HEK293T (cell line): ENCODE measurements around the gene CDH2.

ENCODE experiments used
- CTCF ChIA-PET: fragments of 350-600 bp; formaldehyde crosslinking; extraction: SDS; loops from one replicate; lab custom pipeline; 2021; ENCODE audit warnings: antibody characterized with exemption, inconsistent platforms; lab: Yijun Ruan, JAX
- POLR2A ChIA-PET: fragments of 350-600 bp; formaldehyde crosslinking; extraction: SDS; loops from one replicate; lab custom pipeline; 2020; ENCODE audit warnings: antibody characterized with exemption, inconsistent platforms; lab: Yijun Ruan, JAX
- DNase-seq: peaks from one replicate; pipeline ENCODE4 v3.0.0; 2012; ENCODE audit warnings: mixed read lengths; ENCODE audit errors: extremely low spot score
- ARNT ChIP-seq: fragments of 450-650 bp; IDR thresholded peaks from 2 replicates; pipeline ENCODE4 v1.6.1; 2017; ENCODE audit warnings: mild to moderate bottlenecking
- BHLHE40 ChIP-seq: fragments of 450-650 bp; IDR thresholded peaks from 2 replicates; pipeline ENCODE4 v1.6.1; 2016; ENCODE audit warnings: mild to moderate bottlenecking, moderate library complexity, borderline replicate concordance
- CTBP1 ChIP-seq: fragments of 450-650 bp; IDR thresholded peaks from 2 replicates; pipeline ENCODE4 v1.6.1; 2016; ENCODE audit warnings: borderline replicate concordance
- ELF4 ChIP-seq: fragments of 450-650 bp; IDR thresholded peaks from 2 replicates; pipeline ENCODE4 v1.6.1; 2017; ENCODE audit warnings: antibody characterized with exemption
- FOXA1 ChIP-seq: fragments of 450-650 bp; IDR thresholded peaks from 2 replicates; pipeline ENCODE4 v1.6.1; 2016; ENCODE audit warnings: mild to moderate bottlenecking
- FOXK2 ChIP-seq: fragments of 450-650 bp; IDR thresholded peaks from 2 replicates; pipeline ENCODE4 v1.6.1; 2016; ENCODE audit warnings: mild to moderate bottlenecking
- FOXM1 ChIP-seq: fragments of 450-650 bp; IDR thresholded peaks from 2 replicates; pipeline ENCODE4 v1.6.1; 2017; ENCODE audit warnings: mild to moderate bottlenecking, borderline replicate concordance
- HDGF ChIP-seq: fragments of 450-650 bp; IDR thresholded peaks from 2 replicates; pipeline ENCODE4 v1.6.1; 2017; ENCODE audit warnings: antibody characterized with exemption, borderline replicate concordance
- L3MBTL2 ChIP-seq: fragments of 450-650 bp; conservative IDR thresholded peaks from 2 replicates; pipeline ENCODE4 v1.6.1; 2016; ENCODE audit warnings: mild to moderate bottlenecking
- LEF1 ChIP-seq: fragments of 450-650 bp; IDR thresholded peaks from 2 replicates; pipeline ENCODE4 v1.6.1; 2017; ENCODE audit warnings: mild to moderate bottlenecking, borderline replicate concordance
- NFRKB ChIP-seq: fragments of 450-650 bp; IDR thresholded peaks from 2 replicates; pipeline ENCODE4 v1.6.1; 2016; ENCODE audit warnings: mild to moderate bottlenecking, moderate library complexity
- SP1 ChIP-seq: fragments of 450-650 bp; IDR thresholded peaks from 2 replicates; pipeline ENCODE4 v1.6.1; 2017
- SUZ12 ChIP-seq: fragments of 450-650 bp; IDR thresholded peaks from 2 replicates; pipeline ENCODE4 v1.6.1; 2016; ENCODE audit warnings: mild to moderate bottlenecking
- TARDBP ChIP-seq: fragments of 450-650 bp; IDR thresholded peaks from 2 replicates; pipeline ENCODE4 v1.6.1; 2016
- ZNF384 ChIP-seq: fragments of 450-650 bp; IDR thresholded peaks from 2 replicates; pipeline ENCODE4 v1.6.1; 2016
- TF ChIP-seq, protein P1 (sequence below): fragments of 450-650 bp; IDR thresholded peaks from 2 replicates; pipeline ENCODE4 v1.6.1; 2016

Gene CDH2

DNA sequence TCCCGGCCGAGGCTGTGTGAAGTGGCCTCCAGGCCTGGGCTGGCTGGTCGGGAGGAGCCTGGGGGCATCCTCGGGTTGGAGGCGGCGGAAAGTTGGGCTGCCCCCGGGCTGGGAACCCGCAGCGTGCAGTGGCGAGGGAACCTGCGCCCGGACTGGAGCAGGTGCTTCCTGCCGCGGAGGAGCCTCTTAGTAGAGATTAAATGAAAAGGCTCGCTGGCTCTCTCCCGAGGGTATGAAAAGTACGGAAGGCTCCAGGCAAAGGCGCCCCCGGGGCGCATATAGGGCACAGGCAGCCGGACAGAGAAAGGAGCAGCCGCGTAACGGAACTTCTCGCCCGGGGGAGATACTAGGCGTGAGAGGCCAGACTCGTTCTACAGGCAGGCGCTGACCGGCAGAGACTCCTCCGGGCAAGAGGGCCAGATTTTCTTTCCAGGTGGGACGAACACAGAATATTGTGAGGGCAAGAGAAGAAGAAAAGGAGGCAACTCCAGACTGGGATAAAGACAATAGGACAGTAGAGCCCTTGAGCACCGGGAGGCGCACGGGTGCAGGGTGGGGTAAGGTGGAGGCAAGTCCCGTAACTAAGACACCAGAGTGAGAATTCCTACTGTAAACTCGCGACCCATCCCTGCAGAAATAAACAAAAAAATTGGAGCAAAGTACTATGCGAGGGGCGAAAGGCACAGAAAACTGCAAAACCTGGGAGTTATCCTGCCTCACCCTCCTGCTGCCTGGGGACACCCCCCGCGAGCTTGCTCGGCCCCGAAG is 816 bp downstream of the CDH2 start:
- CTCF ChIA-PET, result no interaction called here
- POLR2A ChIA-PET, result interaction anchor here (0.7 to 1.5 kb wide), 3 partner anchors 68 to 162 kb away, joined by 3 read pairs; no protein-coding TSS in a partner anchor
- DNase-seq, result peak; percentile 38
- no peak for TF ChIP-seq ZNF384
- TF ChIP-seq FOXA1, result no peak
- no peak for TF ChIP-seq LEF1
- TF ChIP-seq SP1, result no peak
- no peak for TF ChIP-seq TARDBP
- TF ChIP-seq L3MBTL2, result peak; percentile 44; the same call in 1 of the 2 replicates
- TF ChIP-seq, protein P1, sequence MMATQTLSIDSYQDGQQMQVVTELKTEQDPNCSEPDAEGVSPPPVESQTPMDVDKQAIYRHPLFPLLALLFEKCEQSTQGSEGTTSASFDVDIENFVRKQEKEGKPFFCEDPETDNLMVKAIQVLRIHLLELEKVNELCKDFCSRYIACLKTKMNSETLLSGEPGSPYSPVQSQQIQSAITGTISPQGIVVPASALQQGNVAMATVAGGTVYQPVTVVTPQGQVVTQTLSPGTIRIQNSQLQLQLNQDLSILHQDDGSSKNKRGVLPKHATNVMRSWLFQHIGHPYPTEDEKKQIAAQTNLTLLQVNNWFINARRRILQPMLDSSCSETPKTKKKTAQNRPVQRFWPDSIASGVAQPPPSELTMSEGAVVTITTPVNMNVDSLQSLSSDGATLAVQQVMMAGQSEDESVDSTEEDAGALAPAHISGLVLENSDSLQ, result no peak

DNA sequence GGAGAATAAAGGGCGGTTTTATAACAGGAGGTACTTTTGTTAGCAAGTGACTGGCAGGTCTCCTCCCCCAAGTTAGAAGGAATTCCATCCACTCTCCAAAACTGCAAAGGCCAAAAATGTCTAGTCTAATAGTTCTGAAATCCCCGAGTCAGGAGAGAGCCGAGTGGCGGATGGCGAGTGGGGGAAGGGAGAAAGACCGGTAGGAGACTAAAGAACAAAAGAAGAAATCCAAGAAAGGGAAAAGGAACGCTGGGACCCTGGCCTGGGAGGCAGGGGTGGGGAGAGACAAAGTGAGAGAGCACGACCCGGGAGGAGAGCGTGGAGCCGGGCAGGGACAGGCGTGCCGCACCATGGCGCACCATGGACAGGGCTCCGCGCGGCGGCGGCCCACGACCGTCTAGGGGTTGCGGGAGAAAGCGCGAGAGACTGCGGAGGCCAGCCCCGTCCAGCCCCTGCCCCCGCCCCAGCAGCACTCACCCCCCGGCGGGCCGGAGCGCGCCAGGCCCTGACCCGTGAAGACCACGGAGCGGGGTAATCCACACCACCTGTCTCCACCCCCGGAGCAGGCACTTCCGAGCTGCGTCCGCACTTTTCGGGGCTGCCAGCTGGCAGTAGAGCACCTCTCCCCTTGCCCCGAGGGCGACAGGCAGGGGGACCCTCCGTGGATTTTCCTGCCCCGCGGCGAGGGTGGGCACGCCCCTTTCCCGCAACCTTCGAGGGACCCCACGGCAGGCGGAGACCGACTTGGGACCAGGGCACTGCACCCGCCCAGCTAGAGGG is 1.6 kb downstream of the CDH2 start:
- POLR2A ChIA-PET, result no interaction called here
- CTCF ChIA-PET, result no interaction called here
- DNase-seq, result peak; percentile 40
- TF ChIP-seq TARDBP (no peak), HDGF (no peak), ZNF384 (no peak), LEF1 (no peak)
- TF ChIP-seq, protein P1, result peak; percentile 79

DNA sequence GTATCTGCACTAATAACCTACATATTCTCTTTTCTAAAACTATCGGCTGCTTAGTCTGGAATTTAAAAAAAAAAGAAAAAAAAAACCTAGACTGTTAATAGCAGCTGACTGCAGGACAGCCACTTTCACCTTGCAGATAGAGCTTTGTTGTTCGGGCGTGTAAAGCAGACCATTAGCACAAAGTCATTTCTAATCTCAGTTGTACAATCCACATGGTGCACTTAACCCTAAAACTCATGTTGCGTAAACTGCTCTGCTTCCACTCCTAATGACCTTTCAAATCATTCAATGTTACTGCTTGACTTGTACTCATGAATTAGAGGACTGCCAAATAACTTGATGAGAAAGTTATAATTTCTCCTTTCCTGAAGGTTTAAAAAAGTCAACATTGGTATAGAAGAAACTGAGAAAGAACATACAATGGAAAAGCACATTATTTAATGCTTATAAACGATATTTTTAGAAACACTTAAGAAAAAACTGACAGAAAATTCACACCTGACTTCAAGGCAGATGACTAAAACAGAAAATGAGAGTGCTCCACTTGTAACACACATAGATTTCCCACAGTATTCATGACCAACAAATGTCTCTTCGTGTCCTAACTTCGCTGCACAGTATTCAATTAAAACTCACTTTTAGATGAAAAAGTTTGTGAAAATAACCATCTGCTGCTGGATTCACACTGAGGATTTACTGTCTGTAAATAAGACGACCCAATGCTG is 2.6 kb downstream of the CDH2 start:
- DNase-seq, result no peak
- TF ChIP-seq TARDBP (no peak), ZNF384 (peak; percentile 67), ELF4 (no peak), FOXA1 (no peak), SP1 (no peak), LEF1 (no peak), FOXK2 (no peak), ARNT (no peak), FOXM1 (no peak), L3MBTL2 (no peak), BHLHE40 (no peak), HDGF (no peak)
- TF ChIP-seq, protein P1, result peak; percentile 44
- CTCF ChIA-PET, result interaction anchor here (0.6 kb wide), 2 partner anchors 41 to 324 kb away, joined by 3 to 4 read pairs; no protein-coding TSS in a partner anchor
- POLR2A ChIA-PET, result interaction anchor here (0.7 kb wide), 1 partner anchor 15 kb away, joined by 3 read pairs; no protein-coding TSS in a partner anchor

DNA sequence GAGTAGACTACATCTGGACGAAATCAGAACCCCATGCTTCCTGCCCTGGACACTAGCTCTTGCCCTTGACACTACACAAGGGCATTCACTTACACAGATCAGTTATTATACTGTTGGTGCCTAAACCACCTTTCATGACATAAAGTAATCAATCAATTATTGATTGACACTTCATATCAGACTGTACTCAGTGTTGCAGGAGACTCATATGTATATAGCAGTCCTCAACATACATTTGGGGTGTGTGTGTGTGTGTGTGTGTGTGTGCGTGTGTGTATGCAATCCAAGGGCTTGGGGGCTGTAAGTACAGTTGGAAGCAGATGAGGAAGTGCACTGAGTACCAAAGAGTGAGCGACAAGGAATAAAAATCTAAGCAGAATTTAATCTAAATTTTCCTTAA is 5.1 kb downstream of the CDH2 start:
- no peak for DNase-seq
- CTCF ChIA-PET, result no interaction called here
- POLR2A ChIA-PET, result no interaction called here
- TF ChIP-seq CTBP1 (no peak), SP1 (no peak)
- TF ChIP-seq, protein P1, result peak; percentile 90

DNA sequence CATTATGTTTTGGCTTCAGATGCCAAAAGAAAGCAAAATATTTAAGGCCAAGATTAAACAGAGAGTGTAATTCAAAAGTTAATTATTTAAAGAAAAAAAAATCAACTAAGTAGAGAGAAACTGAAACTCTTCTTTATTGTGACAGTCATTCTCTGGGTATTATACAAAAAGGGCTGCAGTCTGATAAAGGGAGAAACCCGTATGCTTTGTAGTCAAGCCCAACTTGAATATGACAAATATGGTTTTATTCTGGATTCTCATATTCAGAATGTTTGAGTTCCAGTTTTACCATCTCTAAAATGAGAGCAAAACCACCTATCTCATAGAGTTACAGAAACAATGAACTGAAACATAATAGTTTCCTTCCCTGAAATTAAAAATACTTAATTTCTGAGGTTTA is 8.2 kb downstream of the CDH2 start:
- DNase-seq, result no peak
- ChIA-PET CTCF (no interaction called here), POLR2A (no interaction called here)
- TF ChIP-seq NFRKB, result no peak
- no peak for TF ChIP-seq SP1
- no peak for TF ChIP-seq FOXK2
- no peak for TF ChIP-seq FOXM1
- TF ChIP-seq L3MBTL2, result no peak
- TF ChIP-seq LEF1, result no peak
- TF ChIP-seq, protein P1, result no peak
- TF ChIP-seq TARDBP, result no peak
- TF ChIP-seq ELF4, result no peak
- no peak for TF ChIP-seq SUZ12
- no peak for TF ChIP-seq HDGF
- TF ChIP-seq FOXA1, result no peak
- no peak for TF ChIP-seq ZNF384
- TF ChIP-seq CTBP1, result no peak
